T follicular helper cell (primary cell): ENCODE results near the gene CASP8AP2.
"Not testable (repeated sequence)": the region's sequence is repeated elsewhere in the genome, so short reads cannot be mapped to it uniquely, and the experiment has no call there.

Experiments used
- DNase-seq: peaks from one replicate; pipeline ENCODE4 v3.0.0-alpha.2; 2020; ENCODE audit warnings: low read depth

CASP8AP2 gene

DNA sequence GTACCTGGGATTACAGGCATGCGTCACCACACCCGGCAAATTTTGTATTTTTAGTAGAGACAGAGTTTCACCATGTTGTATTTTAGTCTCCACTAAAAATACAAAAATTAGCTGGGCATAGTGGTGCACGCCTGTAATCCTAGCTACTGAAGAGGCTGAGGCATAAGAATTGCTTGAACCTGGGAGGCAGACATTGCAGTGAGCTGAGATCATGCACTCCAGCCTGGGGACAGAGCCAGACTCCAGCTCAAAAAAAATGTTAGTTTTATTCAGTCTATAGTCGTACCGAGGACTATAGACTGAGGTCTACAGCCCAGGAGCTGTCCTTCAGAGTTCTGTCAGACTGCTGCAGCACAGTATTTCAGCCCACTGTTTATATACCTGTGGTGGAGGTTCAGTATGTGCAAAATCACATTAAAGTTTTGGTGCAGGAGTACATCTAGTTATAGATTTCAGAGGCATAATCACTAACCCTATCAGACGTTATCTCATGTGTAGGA lies 3.6 kb upstream of the CASP8AP2 start:
- DNase-seq: no peak

DNA sequence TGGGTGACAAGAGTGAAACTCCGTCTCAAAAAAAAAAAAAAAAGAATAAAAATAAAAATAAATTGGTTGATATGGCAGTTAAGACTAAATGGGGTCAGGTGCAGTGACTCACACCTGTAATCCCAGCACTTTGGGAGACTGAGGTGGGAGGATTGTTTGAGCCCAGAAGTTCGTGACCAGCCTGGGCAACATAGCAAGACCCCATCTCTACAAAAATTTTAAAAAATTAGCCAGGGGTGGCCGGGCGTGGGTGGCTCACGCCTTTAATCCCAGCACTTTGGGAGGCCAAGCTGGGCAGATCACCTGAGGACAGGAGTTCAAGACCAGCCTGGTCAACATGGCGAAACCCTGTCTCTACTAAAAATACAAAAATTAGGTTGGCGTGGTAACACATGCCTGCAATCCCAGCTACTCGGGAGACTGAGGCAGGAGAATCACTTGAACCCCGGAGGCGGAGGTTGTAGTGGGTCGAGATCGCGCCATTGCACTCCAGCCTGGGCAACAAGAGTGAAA lies 1.1 kb upstream of the CASP8AP2 start:
- DNase-seq: not testable (repeated sequence)

DNA sequence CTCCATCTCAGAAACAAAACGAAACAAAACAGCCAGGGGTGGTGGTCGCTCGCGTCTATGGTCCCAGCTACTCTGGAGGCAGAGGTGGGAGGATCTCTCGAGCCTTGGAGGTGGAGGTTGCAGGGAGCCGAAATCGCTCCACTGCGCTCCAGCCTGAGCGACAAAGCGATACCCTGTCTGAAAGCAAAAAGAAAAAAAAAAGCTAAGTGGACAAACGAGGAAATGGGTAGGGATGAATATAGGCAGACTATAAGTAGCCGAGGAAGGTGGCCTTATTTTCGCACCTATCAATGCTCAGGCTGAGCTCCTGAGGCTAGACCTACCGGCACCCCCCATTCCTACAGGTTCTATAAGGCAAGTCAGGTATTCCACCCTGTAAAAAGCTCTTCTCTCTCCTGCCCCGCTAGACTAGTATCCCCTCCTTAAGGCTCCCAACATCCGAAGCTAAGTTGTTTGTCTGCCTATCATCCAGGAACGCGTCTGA lies 650 bp upstream of the CASP8AP2 start:
- DNase-seq: peak; percentile 21

- DNase-seq: no peak
Measured at GRCh38 chr6:89830170-89830809, 610 bp downstream of the CASP8AP2 start.

DNA sequence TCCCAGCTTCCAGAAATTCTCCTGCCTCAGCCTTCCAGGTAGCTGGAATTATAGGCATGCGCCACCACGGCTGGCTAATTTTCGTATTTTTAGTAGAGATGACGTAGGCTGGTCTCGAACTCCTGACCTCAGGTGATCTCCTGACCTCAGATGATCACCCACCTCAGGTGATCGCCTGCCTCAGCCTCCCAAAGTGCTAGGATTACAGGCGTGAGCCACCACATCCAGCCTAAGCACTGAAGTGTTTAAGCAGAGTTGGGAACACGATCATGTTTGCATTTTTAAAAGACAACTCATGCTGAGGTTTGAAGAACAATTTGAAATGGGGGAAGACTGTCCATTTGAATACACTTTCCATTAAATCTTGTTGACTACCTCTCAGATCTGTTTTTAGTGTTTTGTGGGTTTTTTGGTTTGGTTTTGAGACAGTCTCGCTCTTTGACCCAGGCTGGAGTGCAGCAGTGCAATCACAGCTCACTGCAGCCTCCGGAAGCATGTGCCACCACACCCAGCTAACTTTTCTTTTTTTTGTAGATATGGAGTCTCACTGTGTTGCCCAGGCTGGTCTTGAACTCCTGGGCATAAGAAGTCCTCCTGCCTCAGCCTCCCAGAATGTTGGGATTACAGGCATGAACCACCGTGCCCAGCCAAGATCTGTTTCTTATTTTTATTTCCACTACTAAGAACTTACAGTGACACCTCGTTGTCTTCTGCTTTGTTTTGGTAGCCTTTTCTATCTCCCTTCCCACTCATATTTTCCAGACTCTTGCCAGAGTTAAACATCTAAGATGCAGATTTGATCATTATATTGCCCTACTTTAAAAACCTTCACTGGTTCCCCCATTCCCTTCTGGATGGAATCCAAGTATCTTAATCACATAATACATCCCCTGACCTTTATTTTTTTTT lies 5.5 kb downstream of the CASP8AP2 start:
- DNase-seq: no peak

DNA sequence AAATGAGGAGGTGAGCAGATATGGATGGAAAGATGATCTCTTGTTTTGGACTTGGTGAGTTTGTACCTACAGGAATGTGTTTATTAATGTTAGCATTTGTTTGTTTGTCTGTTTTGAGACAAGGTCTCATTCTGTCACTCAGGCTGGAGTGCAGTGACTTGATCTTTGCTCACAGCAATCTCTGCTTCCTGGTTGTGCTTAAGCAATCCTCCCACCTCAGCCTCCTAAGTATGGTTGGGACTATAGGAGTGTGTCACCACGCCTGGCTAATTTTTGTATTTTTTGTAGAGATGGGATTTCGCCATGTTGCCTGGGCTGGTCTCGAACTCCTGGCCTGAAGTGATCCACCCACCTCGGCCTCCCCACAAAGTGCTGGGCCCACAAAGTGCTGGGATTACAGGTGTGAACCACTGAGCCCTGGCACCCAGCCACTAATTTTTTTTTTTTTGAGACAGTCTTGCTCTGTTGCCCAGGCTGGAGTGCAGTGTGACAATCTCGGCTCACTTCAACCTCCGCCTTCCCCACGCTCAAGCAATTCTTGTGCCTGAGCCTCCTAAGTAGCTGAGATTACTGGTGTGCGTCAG lies 7.1 kb downstream of the CASP8AP2 start:
- DNase-seq: no peak

DNA sequence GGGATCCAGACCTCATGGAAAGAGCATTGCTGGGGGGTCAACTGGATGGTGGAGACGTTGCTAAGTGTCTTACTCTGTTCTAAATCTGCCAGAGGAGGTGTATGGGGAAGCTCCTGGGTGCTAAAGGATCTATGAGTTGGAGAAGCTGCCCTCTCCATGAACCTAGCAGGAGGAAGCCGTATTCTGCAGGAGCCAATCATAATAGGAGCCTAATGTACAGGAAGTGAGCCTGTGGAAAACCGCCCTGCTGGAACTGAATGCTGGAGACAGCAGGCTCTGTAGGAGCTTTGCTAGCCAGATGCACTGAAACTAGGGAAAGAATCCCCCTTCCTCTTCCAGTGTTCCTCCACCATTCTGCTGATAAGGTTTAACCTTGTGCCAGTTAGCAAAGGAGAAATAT lies 10.9 kb downstream of the CASP8AP2 start:
- DNase-seq: no peak

DNA sequence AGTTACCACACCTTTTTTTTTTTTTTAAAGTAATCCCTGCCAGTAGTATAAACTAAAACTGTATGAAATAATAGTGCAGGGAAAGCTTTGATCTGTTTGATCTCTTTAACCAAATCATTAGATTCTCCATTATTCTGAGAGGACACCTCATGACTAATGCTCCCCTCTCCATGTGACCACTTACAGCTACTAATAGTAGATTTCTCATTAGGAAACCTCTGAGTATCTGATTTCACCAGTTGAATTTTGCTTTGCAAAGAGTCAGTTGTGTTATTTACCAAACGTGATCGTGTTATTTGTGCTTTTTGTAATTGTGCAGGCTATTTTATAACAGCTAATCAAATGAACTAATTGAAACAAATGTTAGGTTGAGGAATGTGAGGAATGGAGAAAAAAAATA lies 12.5 kb downstream of the CASP8AP2 start:
- DNase-seq: no peak

GRCh38 chr6:89843070-89843469 lies 13.4 kb downstream of the CASP8AP2 start:
- DNase-seq: no peak

- DNase-seq: not testable (repeated sequence)
Measured at GRCh38 chr6:89847513-89847912, 17.8 kb downstream of the CASP8AP2 start.

- no peak for DNase-seq
Measured at GRCh38 chr6:89853068-89853467, 23.4 kb downstream of the CASP8AP2 start.

- DNase-seq: no peak
Measured at GRCh38 chr6:89858041-89858440, 28.4 kb downstream of the CASP8AP2 start.

- DNase-seq: no peak
Measured at GRCh38 chr6:89859744-89860143, 30.1 kb downstream of the CASP8AP2 start.

DNA sequence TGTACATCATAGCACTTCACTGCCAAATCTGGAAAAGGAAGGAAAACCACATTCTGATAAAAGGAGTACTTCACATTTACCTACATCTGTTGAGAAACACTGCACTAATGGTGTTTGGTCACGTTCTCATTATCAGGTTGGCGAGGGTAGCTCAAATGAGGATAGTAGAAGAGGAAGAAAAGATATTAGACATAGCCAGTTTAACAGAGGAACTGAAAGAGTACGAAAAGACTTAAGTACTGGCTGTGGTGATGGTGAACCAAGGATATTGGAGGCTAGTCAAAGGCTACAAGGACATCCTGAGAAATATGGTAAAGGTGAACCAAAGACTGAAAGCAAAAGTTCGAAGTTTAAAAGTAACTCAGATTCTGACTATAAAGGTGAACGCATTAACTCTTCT lies 32.6 kb downstream of the CASP8AP2 start:
- no peak for DNase-seq

GRCh38 chr6:89862698-89863097 lies 33.0 kb downstream of the CASP8AP2 start:
- no peak for DNase-seq

DNA sequence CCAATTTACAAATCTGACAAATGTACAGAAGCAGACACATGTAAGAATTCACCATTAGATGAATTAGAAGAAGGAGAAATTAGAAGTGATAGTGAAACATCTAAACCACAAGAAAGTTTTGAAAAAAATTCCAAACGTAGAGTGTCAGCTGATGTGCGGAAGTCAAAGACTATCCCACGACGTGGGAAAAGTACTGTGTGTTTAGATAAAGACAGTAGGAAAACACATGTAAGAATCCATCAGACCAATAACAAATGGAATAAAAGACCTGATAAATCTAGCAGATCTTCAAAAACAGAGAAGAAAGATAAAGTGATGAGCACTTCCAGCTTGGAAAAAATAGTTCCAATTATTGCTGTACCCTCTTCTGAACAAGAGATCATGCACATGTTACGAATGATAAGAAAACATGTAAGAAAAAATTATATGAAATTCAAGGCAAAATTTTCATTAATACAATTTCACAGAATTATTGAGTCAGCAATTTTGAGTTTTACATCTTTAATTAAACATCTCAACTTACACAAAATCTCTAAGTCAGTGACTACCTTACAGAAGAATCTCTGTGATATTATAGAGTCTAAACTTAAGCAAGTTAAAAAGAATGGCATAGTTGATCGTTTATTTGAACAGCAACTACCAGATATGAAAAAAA lies 36.5 kb downstream of the CASP8AP2 start:
- no peak for DNase-seq

DNA sequence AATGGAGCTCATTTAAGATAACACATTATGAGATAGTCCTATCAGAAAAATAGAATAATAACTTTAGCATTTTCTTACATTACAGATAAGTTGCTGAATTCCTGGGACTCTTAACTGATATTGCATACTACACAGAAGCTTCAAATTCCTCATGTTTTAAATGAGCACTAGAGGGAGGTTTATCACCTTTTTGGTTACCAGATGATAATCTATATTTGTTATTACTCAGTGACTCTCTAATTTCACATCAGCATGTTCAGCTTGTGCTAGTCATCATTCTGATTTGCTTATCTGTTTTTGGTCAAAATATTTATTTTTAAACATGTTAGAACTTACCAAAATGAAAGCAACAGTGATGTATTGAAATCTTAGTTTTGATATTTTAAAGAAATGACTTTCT lies 44.0 kb downstream of the CASP8AP2 start:
- no peak for DNase-seq

GRCh38 chr6:89874438-89874837 lies 44.8 kb downstream of the CASP8AP2 start:
- DNase-seq: no peak

DNA sequence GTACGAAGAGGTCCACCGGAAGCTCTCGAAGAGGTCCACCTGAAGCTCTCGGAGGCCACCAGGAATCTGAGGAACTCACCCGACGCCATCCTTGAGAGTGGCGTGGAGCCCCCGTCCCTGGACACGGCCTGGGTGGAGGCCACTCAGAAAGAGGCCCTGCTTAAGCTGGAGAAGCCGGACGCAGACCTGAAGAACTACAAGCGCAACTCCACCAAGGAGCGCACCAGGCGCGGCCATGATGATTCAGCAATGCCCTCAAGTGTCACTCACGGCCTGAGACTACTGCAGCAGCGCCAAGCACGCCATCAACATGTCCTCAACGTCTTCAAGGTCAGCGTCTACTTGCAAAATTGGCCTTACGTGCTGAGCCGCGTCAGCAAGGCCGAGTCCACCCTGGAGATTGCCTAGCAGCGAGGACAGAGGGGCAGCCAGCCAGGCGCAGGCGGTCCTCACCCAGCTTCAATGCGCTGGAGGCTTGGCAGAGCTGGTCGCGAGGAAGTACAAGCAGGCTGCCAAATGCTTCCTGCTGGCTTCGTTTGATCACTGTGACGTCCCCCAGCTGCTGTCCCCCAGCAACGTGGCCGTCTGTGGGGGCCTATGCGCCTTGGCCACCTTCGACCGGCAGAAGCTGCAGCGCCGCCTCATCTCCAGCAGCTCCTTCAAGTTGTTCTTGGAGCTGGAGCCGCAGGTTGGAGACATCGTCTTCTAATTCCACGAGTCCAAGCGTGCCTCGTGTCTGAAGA lies 56.9 kb downstream of the CASP8AP2 start:
- DNase-seq: no peak

GRCh38 chr6:89887452-89888137 lies 57.9 kb downstream of the CASP8AP2 start:
- no peak for DNase-seq

- no peak for DNase-seq
Measured at GRCh38 chr6:89888138-89888514, 58.4 kb downstream of the CASP8AP2 start.
